GM12892 (cell line): Measurements from ENCODE around the gene SUGCT.

Experiments used
- POLR2A ChIP-seq: IDR thresholded peaks from 2 replicates; pipeline ENCODE4 v1.6.1; 2011; ENCODE audit warnings: low read depth, low read length, control low read depth
- POLR2AphosphoS5 ChIP-seq: IDR thresholded peaks from 2 replicates; pipeline ENCODE4 v1.6.1; 2011; ENCODE audit warnings: low read depth, low read length, control low read depth
- TAF1 ChIP-seq: IDR thresholded peaks from 2 replicates; pipeline ENCODE4 v1.6.1; 2011; ENCODE audit warnings: low read depth, mild to moderate bottlenecking, control low read depth, low read length, borderline replicate concordance

GRCh38 chr7:40887099-40887498 lies 752.3 kb downstream of the SUGCT start:
- no peak for TF ChIP-seq POLR2A
- no peak for TF ChIP-seq POLR2AphosphoS5
- no peak for TF ChIP-seq TAF1
